ENCODE measurements around the gene BTG4. TPM values are rescaled to one million over a fixed set of nuclear protein-coding genes. Genes with fewer than 3 reads are reported as not detected.

The BTG4 gene
- total and polyA plus RNA-seq, 2 experiments from 2014 or later: 0.21 to 0.31 TPM

- TF ChIP-seq REST (IDR thresholded peaks at IDR 0.05; ENCODE audit: unreplicated experiment) (no peak), ZNF114 (CRISPR knock-in tag; IDR thresholded peaks at IDR 0.05) (no peak)
These were observed 11.2 kb upstream of the BTG4 start (continued) for GRCh38 chr11:111523343-111523742.

DNA sequence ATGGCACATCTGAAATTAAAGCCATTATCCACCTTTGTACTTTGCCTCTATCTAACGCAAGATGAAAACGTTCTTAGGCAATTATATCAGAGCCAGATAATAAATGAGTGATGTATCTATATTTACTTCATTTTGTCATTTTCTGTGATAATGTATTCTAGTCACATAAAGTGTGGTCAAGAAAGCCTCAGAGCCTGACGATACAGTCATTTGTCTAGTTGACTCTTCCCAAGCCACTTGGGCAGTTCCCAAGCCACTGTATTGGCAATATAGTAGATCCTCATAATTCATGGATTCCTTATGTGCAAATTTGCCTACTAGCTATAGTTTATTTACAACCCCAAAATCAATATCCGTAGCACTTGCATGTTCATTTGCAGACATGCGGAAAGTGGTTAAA, 10.2 kb upstream of the BTG4 start:
- no peaks in the 10 kb centered on the region for H3K36me3 ChIP-seq (ENCODE audit: insufficient read depth)
- no peak overlapping the region for H3K27ac Mint-ChIP-seq
- no peaks in the 10 kb centered on the region for H3K9me3 Mint-ChIP-seq
- DNase-seq (ENCODE audit: low spot score): no peak
- no peaks in the 10 kb centered on the region for H3K79me2 ChIP-seq (replicated peaks; ENCODE audit: insufficient read depth)
- no peaks in the 10 kb centered on the region for H3F3A ChIP-seq (replicated peaks; ENCODE audit: low read depth)
- no peaks in the 10 kb centered on the region for H3K27me3 Mint-ChIP-seq (ENCODE audit: insufficient read depth, low read depth, poor library complexity)
- H3K4me1 ChIP-seq (ENCODE audit: insufficient read depth): peaks cover 7% of the 10 kb centered on the region; the same call in 1 of the 2 replicates
- no peak overlapping the region for H3K4me2 ChIP-seq
- H3K36me3 Mint-ChIP-seq (ENCODE audit: low read depth): no peaks in the 10 kb centered on the region
- H2AFZ ChIP-seq: no peak overlapping the region
- no peak for ATAC-seq
- H3K4me3 ChIP-seq: no peak overlapping the region
- no peaks in the 10 kb centered on the region for H3K27me3 ChIP-seq (ENCODE audit: insufficient read depth)
- no peak overlapping the region for H3K4me3 Mint-ChIP-seq
- H4K20me1 ChIP-seq (replicated peaks; ENCODE audit: insufficient read depth): no peaks in the 10 kb centered on the region
- peaks cover 7% of the 10 kb centered on the region; the same call in 2 of the 3 replicates for H3K4me1 Mint-ChIP-seq
- no peak overlapping the region for H3K27ac ChIP-seq (ENCODE audit: low read depth)
- no peaks in the 10 kb centered on the region for H3K9me2 ChIP-seq (ENCODE audit: insufficient read depth)
- TF ChIP-seq STAT1 (IDR thresholded peaks at IDR 0.05; ENCODE audit: unreplicated experiment): no peak
- no peak for TF ChIP-seq JUNB (IDR thresholded peaks at IDR 0.05; ENCODE audit: unreplicated experiment)
- TF ChIP-seq CREB1 (CRISPR knock-in tag; IDR thresholded peaks at IDR 0.05; ENCODE audit: low read depth): no peak
- TF ChIP-seq, protein P1, sequence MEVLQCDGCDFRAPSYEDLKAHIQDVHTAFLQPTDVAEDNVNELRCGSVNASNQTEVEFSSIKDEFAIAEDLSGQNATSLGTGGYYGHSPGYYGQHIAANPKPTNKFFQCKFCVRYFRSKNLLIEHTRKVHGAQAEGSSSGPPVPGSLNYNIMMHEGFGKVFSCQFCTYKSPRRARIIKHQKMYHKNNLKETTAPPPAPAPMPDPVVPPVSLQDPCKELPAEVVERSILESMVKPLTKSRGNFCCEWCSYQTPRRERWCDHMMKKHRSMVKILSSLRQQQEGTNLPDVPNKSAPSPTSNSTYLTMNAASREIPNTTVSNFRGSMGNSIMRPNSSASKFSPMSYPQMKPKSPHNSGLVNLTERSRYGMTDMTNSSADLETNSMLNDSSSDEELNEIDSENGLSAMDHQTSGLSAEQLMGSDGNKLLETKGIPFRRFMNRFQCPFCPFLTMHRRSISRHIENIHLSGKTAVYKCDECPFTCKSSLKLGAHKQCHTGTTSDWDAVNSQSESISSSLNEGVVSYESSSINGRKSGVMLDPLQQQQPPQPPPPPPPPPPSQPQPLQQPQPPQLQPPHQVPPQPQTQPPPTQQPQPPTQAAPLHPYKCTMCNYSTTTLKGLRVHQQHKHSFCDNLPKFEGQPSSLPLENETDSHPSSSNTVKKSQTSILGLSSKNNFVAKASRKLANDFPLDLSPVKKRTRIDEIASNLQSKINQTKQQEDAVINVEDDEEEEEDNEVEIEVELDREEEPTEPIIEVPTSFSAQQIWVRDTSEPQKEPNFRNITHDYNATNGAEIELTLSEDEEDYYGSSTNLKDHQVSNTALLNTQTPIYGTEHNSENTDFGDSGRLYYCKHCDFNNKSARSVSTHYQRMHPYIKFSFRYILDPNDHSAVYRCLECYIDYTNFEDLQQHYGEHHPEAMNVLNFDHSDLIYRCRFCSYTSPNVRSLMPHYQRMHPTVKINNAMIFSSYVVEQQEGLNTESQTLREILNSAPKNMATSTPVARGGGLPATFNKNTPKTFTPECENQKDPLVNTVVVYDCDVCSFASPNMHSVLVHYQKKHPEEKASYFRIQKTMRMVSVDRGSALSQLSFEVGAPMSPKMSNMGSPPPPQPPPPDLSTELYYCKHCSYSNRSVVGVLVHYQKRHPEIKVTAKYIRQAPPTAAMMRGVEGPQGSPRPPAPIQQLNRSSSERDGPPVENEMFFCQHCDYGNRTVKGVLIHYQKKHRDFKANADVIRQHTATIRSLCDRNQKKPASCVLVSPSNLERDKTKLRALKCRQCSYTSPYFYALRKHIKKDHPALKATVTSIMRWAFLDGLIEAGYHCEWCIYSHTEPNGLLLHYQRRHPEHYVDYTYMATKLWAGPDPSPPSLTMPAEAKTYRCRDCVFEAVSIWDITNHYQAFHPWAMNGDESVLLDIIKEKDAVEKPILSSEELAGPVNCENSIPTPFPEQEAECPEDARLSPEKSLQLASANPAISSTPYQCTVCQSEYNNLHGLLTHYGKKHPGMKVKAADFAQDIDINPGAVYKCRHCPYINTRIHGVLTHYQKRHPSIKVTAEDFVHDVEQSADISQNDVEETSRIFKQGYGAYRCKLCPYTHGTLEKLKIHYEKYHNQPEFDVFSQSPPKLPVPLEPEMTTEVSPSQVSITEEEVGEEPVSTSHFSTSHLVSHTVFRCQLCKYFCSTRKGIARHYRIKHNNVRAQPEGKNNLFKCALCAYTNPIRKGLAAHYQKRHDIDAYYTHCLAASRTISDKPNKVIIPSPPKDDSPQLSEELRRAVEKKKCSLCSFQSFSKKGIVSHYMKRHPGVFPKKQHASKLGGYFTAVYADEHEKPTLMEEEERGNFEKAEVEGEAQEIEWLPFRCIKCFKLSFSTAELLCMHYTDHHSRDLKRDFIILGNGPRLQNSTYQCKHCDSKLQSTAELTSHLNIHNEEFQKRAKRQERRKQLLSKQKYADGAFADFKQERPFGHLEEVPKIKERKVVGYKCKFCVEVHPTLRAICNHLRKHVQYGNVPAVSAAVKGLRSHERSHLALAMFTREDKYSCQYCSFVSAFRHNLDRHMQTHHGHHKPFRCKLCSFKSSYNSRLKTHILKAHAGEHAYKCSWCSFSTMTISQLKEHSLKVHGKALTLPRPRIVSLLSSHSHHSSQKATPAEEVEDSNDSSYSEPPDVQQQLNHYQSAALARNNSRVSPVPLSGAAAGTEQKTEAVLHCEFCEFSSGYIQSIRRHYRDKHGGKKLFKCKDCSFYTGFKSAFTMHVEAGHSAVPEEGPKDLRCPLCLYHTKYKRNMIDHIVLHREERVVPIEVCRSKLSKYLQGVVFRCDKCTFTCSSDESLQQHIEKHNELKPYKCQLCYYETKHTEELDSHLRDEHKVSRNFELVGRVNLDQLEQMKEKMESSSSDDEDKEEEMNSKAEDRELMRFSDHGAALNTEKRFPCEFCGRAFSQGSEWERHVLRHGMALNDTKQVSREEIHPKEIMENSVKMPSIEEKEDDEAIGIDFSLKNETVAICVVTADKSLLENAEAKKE (CRISPR knock-in tag; IDR thresholded peaks at IDR 0.05): no peak
- TF ChIP-seq POLR2AphosphoS5 (IDR thresholded peaks at IDR 0.05; ENCODE audit: low read depth): no peak
- no peak for TF ChIP-seq ZNF114 (CRISPR knock-in tag; IDR thresholded peaks at IDR 0.05)
- TF ChIP-seq ZNF331 (CRISPR knock-in tag; IDR thresholded peaks at IDR 0.05; ENCODE audit: low read depth): no peak
- TF ChIP-seq, protein P2, sequence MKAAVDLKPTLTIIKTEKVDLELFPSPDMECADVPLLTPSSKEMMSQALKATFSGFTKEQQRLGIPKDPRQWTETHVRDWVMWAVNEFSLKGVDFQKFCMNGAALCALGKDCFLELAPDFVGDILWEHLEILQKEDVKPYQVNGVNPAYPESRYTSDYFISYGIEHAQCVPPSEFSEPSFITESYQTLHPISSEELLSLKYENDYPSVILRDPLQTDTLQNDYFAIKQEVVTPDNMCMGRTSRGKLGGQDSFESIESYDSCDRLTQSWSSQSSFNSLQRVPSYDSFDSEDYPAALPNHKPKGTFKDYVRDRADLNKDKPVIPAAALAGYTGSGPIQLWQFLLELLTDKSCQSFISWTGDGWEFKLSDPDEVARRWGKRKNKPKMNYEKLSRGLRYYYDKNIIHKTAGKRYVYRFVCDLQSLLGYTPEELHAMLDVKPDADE (IDR thresholded peaks at IDR 0.05): no peak
- TF ChIP-seq REST (IDR thresholded peaks at IDR 0.05; ENCODE audit: unreplicated experiment): no peak
- TF ChIP-seq EZH2 (IDR thresholded peaks at IDR 0.05; ENCODE audit: low read depth, unreplicated experiment): no peak

Data from GM23338 (cell line).